Ovary (tissue), 3 donors: ENCODE data around the gene ADH1C.

Source experiments
- EP300 ChIP-seq: sonication (generic); formaldehyde crosslinking; IDR thresholded peaks from one replicate; pipeline ENCODE4 v1.6.1; 2017; ENCODE audit warnings: antibody characterized with exemption
- TF ChIP-seq, protein P1 (sequence below), 3 donors: fragments of 450-650 bp in 2 of 3; fragments of 200-600 bp in 1 of 3; IDR thresholded peaks; one replicate each; pipeline versions ENCODE4 v1.5.1 to v1.8.0; 2016 to 2022; ENCODE audit warnings: antibody characterized with exemption in 3 of 3, mild to moderate bottlenecking in 1 of 3
- donor health status: DM: no; HTN: no; CAD: no.

- TF ChIP-seq EP300: no peak
- TF ChIP-seq, protein P1, sequence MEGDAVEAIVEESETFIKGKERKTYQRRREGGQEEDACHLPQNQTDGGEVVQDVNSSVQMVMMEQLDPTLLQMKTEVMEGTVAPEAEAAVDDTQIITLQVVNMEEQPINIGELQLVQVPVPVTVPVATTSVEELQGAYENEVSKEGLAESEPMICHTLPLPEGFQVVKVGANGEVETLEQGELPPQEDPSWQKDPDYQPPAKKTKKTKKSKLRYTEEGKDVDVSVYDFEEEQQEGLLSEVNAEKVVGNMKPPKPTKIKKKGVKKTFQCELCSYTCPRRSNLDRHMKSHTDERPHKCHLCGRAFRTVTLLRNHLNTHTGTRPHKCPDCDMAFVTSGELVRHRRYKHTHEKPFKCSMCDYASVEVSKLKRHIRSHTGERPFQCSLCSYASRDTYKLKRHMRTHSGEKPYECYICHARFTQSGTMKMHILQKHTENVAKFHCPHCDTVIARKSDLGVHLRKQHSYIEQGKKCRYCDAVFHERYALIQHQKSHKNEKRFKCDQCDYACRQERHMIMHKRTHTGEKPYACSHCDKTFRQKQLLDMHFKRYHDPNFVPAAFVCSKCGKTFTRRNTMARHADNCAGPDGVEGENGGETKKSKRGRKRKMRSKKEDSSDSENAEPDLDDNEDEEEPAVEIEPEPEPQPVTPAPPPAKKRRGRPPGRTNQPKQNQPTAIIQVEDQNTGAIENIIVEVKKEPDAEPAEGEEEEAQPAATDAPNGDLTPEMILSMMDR (IDR thresholded peaks at IDR 0.05): no peak
Observed at GRCh38 chr4:99330648-99331047, 21.9 kb downstream of the ADH1C start.
